HG03060 (cell line): ENCODE data around the gene WDR27.
A peak's percentile ranks its signal among the peaks of the same experiment; 100 is the strongest.

Experiments used
- ATAC-seq: cut with Tn5 transposase; IDR thresholded peaks from one replicate; pipeline ENCODE4 v1.9.1; 2021; ENCODE audit warnings: low read depth, moderate number of reproducible peaks; ENCODE audit not compliant: unreplicated experiment

Gene WDR27

DNA sequence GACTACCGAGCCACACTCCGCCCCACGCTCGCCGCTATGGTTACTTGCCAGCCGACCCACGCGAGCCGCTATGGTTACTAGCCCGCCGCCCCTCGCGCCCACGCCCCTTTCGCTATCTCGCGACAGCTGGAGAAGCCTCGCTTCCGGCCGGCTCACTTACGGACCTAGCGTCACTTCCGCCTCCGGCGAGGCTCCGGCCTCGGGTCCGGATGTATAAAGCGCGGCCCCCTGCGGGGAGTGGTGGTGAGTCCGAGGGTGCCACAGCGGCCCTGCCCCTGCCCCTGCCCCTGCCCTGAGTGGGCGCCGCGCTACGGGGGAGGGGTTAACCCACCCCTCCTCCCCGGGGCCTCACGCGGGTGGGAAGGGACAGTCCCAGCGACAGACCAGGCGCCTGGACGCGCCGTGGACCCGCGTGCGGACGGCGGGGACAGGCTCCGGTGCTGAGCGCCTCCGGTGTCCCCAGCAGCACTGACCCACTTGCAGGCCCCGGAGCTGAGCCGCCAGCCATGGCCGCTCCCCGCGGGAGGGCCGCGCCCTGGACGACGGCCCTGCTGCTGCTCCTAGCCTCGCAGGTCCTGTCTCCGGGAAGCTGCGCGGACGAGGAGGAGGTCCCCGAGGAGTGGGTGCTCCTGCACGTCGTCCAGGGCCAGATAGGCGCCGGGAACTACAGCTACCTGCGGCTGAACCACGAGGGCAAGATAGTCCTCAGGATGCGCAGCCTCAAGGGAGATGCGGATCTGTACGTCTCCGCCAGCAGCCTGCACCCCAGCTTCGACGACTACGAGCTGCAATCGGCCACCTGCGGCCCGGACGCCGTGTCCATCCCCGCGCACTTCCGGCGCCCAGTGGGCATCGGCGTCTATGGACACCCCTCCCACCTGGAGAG is at the start of gene WDR27, which contains the start of gene C6orf120:
TSS of gene WDR27 (minus strand) at position 76 of the 886 bp plus-strand sequence. CDS start 13,024 bp downstream, outside the sequence.
TSS of gene C6orf120 (plus strand) at position 173 of the 886 bp plus-strand sequence. CDS start at position 507, 334 bp downstream.
- ATAC-seq = peak; percentile 86

- no peak for ATAC-seq
These were observed 44.7 kb upstream of the WDR27 start for GRCh38 chr6:169746556-169746955.

- ATAC-seq = no peak
These were observed 43.6 kb upstream of the WDR27 start for GRCh38 chr6:169745405-169745804.

DNA sequence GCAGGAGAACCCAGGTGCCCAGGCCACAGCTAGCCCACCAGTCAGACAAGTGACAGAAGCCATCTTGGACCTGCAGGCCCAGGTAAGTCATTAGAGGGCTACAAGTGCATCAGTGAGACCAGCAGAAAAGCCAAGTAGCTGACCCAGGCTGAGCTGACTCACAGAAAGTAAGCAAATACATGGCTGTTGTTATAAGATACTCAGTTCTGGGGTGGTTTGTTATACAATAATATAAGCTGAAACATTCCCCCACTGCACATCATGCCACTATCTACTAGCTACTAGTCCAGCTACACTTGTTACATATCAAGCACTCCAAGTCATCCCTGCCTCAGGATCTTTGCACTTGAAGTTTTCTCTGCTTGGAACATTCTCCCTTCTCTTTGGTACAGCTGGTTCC is 39.5 kb upstream of the WDR27 start:
- no peak for ATAC-seq

DNA sequence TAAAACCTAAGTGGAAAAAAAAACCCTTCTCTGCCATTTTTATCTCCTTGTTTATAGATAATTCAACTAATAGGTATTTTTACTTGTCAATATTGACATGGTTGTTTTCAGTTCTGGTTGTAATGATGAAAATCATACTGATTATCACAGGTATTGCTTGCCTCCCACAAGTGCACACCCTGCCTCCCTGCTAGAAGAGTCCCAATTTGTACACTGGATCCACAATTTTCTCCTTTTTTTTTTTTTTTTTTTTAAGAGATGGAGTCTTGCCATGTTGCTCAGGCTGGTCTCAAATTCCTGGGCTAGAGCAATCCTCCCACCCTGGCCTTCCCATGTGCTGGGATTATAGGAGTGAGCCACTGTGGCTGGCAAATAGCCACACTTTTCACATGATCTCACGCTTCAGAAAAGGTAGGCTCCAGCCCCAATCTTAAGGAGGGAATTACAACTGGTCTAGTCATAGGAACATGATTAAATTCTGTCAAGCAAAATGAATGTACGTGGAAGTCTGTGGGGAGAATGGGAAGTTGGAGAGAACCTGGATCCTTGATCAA is 37.2 kb upstream of the WDR27 start:
- ATAC-seq = no peak

DNA sequence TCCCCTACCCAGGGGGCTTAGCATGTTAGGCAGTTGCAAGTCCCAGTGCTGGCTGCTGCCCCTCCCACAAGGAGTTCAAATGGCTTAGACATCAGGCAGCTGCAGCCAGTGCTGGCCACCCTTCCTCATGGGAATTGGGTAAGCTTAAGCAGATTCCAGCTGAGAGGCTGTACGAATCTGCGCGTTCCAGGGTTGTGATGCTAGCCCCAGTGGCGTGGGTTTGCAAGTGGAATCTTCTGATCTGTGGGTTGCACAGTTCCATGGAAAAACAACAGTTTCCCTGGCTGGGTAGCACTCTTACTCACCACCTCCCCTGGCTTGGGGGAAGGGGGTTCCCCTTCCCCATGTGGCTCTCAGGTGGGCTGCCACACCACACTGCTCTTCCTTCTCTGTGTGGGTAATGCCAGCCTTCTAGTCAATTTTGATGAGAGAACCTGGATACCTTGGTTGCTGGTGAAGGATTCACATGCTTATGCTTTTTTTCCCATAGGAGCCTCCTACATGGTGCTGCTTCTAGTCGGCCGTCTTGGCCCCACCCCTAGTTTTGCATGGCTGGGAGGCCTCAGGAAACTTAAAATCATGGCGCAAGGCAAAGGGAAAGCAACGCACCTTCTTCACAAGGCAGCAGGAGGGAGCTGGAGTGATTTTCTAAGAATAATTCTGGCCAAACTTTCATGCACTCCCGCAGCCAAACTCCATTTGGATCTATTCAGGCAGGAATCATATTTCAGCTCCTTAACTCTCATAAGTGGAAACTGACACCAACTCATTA is 36.6 kb upstream of the WDR27 start:
- ATAC-seq = no peak

GRCh38 chr6:169729961-169730360 is 28.1 kb upstream of the WDR27 start:
- no peak for ATAC-seq

DNA sequence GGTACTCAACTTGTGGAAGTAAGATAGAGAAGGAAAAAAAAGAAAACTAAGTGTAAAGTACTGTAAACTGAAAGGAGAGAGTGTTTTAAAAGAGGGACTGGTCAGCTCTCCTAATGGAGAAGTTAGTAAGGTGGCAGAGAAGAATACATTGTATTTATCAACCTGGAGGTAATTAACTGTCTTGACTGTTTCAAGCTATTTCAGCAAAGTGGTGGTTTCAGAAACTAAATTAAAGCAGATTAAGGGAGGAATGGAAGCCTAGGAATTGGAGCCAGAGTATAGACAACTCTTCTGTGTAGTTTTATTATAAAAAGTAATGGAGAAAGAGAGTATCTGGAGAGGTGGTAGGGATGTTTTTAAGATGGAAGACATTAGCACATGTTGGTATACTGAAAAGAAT is 25.1 kb upstream of the WDR27 start:
- no peak for ATAC-seq

DNA sequence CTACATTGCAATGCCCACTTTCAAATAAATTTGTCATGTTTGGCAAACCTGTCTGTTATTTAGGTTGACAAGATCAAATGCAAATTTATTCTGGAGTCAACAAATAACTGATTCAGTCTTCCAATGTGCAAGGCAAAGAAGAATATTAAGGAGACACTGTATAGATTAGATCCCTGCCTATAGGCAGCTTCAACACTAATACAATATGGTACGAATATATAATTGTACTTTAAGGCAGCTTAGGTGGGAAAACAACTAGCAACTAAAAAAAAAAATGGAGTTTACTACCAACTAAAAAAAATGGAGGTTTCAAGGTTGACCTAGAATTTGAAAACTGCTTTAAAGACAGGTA is 24.2 kb upstream of the WDR27 start:
- no peak for ATAC-seq

DNA sequence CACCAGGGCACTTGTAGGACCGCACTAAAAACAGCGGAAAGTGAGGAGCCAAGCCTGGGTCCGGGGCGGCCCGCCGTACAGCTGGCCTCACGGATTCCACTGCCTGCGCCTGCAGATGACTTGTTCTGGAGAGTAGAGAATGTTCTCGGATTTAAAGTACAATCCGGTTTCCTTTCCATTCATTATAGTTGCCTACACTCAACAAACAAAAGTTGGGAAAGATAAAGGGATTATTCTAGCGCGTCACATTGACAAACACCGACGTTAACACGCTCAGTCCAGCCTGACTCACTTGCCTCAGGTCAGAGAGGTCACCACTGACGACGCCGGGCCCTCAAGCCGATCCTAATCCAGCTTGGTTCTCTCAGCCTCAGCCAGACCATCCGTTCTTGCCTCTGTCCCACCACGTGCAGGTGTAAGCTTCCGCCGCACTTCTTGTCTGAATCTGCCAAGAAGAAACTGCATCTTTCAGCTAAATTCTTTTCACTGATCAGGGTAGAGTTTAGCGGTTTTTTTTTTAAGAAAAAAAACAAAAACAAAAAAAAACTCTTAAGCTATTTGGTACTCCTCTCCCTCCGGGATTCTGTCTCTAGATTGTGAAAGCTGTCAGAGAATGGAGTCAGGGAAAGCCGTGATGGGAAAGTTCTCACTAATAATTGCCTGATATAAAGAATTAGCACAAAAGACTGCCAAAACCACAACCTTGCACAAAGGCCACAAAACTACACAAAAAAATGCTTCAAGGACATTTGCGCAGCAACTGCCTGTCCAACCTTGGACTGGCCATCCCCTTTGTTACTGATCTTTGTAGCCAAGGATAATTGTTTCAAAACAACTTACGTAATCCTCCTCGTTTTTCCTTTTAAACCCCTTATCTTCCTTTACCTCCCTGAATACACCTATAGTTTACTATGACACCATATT is 23.6 kb upstream of the WDR27 start:
- no peak for ATAC-seq

- no peak for ATAC-seq
These were observed 22.8 kb upstream of the WDR27 start, which contains the start of gene PHF10 for GRCh38 chr6:169724494-169725124. Gene PHF10 (minus strand): TSS chr6:169724500. CDS start chr6:169723931, 569 bp downstream.

GRCh38 chr6:169723991-169724493 is 22.2 kb upstream of the WDR27 start:
- ATAC-seq = no peak

DNA sequence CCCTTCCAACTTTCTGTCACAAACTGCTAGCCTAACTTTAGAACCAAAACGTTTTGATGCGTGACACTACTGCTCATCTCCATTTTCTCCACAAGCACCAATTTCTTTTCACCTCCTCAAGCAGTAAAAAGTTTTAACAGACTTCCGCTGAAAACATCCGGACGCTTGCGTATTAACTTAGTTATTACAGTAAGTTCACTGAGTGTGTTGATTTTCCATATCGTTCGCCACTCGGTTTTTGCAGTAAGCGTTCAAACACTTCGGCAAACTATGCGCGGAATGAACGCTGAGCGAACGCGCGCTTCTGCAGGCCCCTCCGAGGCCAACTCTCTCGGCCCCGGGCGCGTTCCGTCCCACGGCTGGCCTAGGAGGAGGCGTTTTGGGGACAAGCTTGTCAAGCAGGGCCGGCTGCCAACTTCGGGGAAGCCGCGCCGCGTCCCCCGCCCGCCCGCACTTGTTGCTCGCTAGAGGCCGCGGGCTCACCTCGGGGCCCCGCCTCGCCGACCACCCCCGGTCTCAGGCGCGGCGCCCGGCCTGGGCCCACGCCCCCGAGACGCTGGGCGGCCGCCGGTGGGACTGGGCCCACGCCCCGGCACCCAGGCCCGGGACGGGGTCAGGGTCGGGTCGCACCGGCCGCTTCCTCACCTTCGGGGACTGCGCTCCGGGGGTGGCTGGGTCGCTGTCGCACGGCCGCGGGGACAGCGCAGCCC is 21.5 kb upstream of the WDR27 start:
- ATAC-seq = no peak

GRCh38 chr6:169722362-169723199 is 20.8 kb upstream of the WDR27 start:
- no peak for ATAC-seq

GRCh38 chr6:169720207-169720855 is 18.5 kb upstream of the WDR27 start:
- ATAC-seq = no peak

DNA sequence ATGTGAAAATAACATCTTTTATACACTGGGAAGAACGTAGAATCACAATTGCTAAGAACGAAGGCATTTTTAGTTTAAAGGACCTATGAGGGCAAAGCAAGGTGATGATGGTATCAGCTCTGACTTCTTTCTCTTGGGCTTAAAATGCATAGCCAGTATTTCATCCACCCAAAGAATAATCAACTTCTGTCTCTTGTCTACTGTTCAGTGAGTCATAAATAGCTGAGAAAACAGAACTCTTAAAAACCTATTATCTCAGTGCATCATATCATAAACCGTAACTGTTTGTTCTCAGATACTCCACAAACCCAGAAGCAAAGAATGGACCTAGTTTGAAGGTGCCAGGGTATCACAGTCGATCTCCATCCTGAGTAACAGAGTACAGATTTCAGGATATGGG is 17.3 kb upstream of the WDR27 start:
- ATAC-seq = no peak

GRCh38 chr6:169714595-169714994 is 12.8 kb upstream of the WDR27 start:
- ATAC-seq = no peak
